MG63 (cell line): ENCODE measurements around the gene CAPS. TPM values are rescaled to one million over a fixed set of nuclear protein-coding genes. Genes with fewer than 3 reads are reported as not detected.

Experiments used
- DNase-seq: peaks from one replicate; pipeline ENCODE4 v3.0.0-alpha.2; 2020
- H3K27me3 ChIP-seq: fragments of 250-450 bp; sonication (Bioruptor Pico); 2 replicates; pipeline ENCODE4 v1.5.1; 2020; ENCODE audit warnings: mild to moderate bottlenecking, moderate library complexity
- H3K36me3 ChIP-seq: fragments of 250-450 bp; sonication (Bioruptor Pico); 2 replicates; pipeline ENCODE4 v1.5.1; 2020; ENCODE audit warnings: mild to moderate bottlenecking, moderate library complexity
- H3K4me3 ChIP-seq: fragments of 250-450 bp; sonication (Bioruptor Pico); 2 replicates; pipeline ENCODE4 v1.5.1; 2020; ENCODE audit warnings: mild to moderate bottlenecking, moderate library complexity
- H3K9me3 ChIP-seq: fragments of 250-450 bp; sonication (Bioruptor Pico); 2 replicates; pipeline ENCODE4 v1.5.1; 2020; ENCODE audit warnings: mild to moderate bottlenecking, moderate library complexity
- total RNA-seq: library from RNA; depleted of rRNA; stranded (reverse); fragments of >200 nt; shearing (Covaris generic); gene quantifications from 2 replicates; pipeline ENCODE4 v1.2.3, GENCODE V29; 2014; ENCODE audit warnings: low replicate concordance

Gene CAPS
- total RNA-seq, 1 experiment from 2014 or later = 0.36 TPM

DNA sequence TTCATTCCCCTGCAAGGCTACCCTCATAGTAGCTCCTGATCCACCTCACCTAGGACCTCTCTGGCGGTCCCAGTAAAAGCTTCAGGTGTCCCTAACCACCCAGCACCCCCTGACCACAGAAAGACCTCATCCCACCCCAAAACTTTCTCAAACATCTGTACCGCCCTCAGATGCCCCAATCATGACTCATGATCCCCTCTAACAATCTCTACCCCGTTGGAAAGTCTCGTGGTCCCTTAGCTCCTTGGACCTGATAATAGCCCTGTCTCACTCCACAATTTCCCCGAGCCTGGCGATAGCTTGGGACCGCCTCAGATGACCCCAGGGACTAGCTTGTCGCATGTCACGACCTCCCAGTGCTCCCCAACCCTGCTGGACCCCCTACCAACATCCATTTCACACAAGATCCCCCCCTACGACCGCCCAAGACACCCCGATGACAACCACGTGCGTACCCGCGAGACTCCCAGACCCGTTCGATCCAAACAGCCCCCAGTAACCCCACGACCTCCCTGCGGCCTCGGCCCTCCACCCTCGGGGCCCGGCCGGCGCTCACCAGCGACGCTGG lies 10.9 kb upstream of the CAPS start:
- no peak for DNase-seq
- Histone ChIP-seq H3K9me3 (no peaks in the 10 kb centered on the region), H3K4me3 (peak overlapping the region; percentile 100), H3K27me3 (no peaks in the 10 kb centered on the region), H3K36me3 (peaks cover 5% of the 10 kb centered on the region; the same call in 1 of the 2 replicates)

DNA sequence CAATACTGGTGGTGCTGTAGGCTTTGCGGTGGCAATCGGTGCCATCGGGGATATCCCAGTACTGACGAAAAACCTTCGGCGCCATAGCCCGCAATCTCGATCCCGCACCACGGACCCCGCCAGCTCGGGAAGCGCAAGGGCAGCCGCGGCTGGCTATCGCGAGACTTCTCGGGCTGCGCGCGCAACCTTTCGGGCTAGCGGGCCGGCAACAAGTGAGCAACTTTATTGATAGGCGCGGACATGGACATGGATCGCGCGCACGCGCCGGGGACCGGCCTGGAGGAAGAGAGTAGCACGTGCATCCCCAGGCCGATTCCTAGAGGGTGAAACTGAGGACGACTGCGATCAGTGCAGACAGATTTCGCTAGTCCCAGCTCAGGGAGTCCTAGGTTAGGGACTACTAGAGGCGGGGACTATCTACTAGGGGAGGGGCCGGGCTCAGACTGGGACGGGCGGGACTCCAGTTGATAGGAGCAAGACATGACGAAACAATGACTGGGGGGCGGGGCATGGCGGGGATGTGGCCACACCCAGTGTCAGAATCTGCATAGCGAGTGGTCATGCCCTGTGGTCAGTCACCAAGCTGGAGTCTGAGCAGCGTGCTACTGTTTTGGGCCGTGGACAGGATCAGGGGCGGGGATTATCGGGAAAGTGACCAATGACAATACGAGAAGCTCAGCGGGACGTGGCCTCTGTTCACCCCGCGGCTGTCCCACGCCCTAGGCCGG lies 10.3 kb upstream of the CAPS start, which contains the start of gene NDUFA11:
Gene NDUFA11 (minus strand): TSS at position 167 of the 728 bp plus-strand sequence. CDS start 82 bp downstream, at position 85.
- no peaks in the 10 kb centered on the region for H3K9me3 ChIP-seq
- peaks cover 5% of the 10 kb centered on the region; the same call in 1 of the 2 replicates for H3K36me3 ChIP-seq
- no peaks in the 10 kb centered on the region for H3K27me3 ChIP-seq
- peak; percentile 93 for DNase-seq
- H3K4me3 ChIP-seq = peak within 1 kb of the TSS; percentile 100

GRCh38 chr19:5904352-5905113 lies 9.5 kb upstream of the CAPS start, which contains the start of gene VMAC:
Gene VMAC (plus strand): TSS chr19:5904872. CDS start chr19:5904891, 19 bp downstream.
- Histone ChIP-seq H3K27me3 (no peaks in the 10 kb centered on the region), H3K9me3 (no peaks in the 10 kb centered on the region), H3K36me3 (peaks cover 5% of the 10 kb centered on the region; the same call in 1 of the 2 replicates), H3K4me3 (peak within 1 kb of the TSS; percentile 100)
- peak; percentile 99 for DNase-seq

DNA sequence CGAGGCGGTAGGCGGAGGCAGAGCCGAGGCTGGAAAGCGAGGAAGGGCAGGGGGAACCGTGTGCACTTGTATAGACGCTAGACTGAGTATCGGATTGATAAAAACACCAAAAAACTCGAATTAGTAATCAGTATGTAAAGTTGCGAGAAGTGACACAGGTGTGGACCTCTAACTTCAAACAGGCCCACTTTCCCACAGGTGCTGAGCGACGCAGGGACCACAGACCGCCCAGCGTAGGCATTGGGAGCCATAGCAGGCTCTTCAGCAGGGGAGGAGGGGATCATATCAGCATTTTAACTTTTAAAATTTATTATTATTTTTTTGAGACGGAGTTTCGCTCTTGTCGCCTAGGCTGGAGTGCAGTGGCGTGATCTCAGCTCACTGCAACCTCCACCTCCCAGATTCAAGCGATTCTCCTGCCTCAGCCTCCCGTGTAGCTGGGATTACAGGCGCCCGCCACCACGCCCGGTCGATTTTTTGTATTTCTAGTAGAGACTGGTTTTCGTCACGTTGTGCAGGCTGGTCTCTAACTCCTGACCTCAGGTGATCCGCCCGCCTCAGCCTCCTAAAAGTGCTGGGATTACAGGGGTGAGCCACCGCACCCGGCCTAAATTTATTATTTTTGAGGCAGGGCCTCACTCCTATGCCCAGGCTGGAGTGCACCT lies 8.8 kb upstream of the CAPS start:
- peaks cover 5% of the 10 kb centered on the region; the same call in 1 of the 2 replicates for H3K36me3 ChIP-seq

DNA sequence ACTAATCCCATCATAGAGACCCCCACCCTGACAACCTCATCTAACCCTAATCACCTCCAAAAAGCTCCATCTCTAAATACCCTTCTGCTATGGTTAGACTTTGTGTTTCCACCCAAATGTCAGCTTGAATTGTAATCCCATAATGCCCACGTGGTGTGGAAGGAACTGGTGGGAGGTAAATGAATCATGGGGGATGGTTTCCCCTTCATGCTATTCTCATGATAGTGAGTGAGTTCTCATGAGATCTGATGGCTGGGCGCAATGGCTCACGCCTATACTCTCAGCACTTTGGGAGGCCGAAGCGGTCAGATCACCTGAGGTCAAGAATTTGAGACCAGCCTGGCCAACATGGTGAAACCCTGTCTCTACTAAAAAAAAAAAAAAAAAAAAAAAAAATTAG lies 6.8 kb upstream of the CAPS start:
- no peaks in the 10 kb centered on the region for H3K9me3 ChIP-seq
- H3K27me3 ChIP-seq = no peaks in the 10 kb centered on the region
- H3K36me3 ChIP-seq = peaks cover 5% of the 10 kb centered on the region; the same call in 1 of the 2 replicates
- DNase-seq = no peak
- no peak overlapping the region for H3K4me3 ChIP-seq

More for the DNA sequence above, 8.8 kb upstream of the CAPS start:
- peak overlapping the region; percentile 100 for H3K4me3 ChIP-seq
- no peak for DNase-seq
- H3K9me3 ChIP-seq = no peaks in the 10 kb centered on the region
- no peaks in the 10 kb centered on the region for H3K27me3 ChIP-seq

DNA sequence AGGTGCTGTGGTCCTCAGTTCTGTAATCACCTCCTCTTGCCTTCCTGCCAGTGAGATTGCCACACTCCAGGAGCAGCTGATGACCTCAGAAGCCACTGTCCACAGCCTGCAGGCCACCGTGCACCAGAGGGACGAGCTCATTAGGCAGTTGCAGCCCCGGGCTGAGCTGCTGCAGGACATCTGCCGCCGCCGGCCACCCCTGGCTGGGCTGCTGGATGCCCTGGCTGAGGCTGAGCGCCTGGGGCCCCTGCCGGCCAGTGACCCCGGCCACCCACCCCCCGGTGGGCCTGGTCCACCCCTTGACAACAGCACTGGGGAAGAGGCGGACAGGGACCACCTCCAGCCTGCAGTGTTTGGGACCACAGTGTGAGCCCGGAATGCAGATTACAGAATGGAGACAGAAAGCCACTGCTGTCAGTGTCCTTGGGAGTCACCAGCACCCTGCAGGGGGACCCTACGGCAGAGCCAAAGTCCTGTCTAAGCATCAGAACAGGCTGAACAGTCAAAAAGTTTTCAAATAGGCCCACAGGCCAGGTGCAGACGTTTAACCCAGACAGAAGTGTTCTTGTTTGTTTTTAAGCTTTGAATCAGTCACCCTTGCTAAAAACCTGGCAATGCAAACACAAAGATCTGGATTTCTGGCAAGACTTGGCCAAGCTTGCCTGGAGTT lies 5.1 kb upstream of the CAPS start:
- no peaks in the 10 kb centered on the region for H3K9me3 ChIP-seq
- H3K4me3 ChIP-seq = no peak overlapping the region
- no peak for DNase-seq
- H3K36me3 ChIP-seq = no peaks in the 10 kb centered on the region
- no peaks in the 10 kb centered on the region for H3K27me3 ChIP-seq

DNA sequence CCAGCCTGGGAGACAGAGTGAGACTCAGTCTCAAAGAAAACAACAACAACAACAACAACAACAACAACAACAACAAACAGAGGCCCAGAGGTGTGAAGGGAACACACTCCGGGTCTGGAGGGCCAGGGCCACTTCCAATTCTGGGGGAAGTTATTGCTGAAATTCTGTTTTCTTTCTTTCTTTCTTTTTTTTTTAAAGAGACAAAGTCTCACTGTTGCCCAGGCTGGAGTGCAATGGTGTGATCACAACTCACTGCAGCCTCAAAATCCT lies 3.5 kb upstream of the CAPS start:
- DNase-seq = no peak
- no peaks in the 10 kb centered on the region for H3K27me3 ChIP-seq
- H3K4me3 ChIP-seq = no peak overlapping the region
- H3K9me3 ChIP-seq = no peaks in the 10 kb centered on the region
- no peaks in the 10 kb centered on the region for H3K36me3 ChIP-seq

DNA sequence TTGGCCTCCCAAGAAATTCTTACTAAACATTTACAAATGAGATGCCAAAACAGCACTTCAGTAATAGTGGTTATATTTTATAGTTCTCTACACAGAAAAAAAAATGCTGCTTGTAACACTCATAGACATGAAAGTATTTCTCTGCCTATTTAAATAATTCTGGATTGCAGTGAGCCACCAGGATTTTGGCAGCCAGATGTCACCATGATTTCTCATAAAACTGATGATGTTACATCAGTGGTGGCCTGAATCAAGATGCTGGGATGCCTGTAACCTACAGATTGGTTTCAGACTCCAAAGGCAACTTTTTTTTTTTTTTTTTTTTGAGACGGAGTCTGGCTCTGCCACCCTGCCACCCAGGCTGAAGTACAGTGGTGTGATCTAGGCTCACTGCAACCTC lies 2.7 kb upstream of the CAPS start:
- H3K9me3 ChIP-seq = no peaks in the 10 kb centered on the region
- no peaks in the 10 kb centered on the region for H3K27me3 ChIP-seq
- H3K36me3 ChIP-seq = no peaks in the 10 kb centered on the region
- no peak overlapping the region for H3K4me3 ChIP-seq
- no peak for DNase-seq

GRCh38 chr19:5914358-5914774 lies 312 bp downstream of the CAPS start:
- Histone ChIP-seq H3K27me3 (no peaks in the 10 kb centered on the region), H3K36me3 (no peaks in the 10 kb centered on the region), H3K9me3 (no peaks in the 10 kb centered on the region), H3K4me3 (no peak overlapping the region)
- no peak for DNase-seq

DNA sequence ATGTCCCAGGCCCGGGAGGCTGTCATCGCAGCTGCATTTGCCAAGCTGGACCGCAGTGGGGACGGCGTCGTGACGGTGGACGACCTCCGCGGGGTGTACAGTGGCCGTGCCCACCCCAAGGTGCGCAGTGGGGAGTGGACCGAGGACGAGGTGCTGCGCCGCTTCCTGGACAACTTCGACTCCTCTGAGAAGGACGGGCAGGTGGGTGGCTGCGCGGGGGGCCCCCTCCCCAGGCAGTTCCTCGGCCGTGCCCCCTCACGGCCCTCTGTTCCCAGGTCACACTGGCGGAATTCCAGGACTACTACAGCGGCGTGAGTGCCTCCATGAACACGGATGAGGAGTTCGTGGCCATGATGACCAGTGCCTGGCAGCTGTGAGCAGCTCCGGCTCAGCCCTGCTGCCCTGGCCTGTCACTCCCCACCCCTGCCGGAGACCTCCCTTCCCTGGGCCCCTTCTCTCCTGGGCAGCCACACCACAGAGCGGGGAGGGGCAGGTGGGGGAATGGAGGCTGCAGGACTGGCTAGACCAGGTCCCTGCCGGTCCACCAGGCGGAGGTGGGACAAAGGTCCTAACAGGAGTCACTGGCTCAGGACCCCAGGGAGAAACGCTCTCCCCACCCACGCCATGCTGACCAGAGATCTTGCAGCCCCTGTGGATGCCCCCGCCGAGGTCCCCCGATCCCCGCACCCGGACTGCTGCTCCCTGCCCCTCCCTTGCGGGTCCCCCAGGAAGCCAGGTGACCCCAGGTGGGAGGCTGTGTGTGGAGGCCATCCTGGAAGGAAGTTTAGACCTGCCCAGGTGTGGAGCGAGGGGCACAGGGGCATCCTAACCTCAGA lies 1.1 kb downstream of the CAPS start:
- no peak for DNase-seq
- Histone ChIP-seq H3K4me3 (no peak overlapping the region), H3K27me3 (no peaks in the 10 kb centered on the region), H3K9me3 (no peaks in the 10 kb centered on the region), H3K36me3 (no peaks in the 10 kb centered on the region)

DNA sequence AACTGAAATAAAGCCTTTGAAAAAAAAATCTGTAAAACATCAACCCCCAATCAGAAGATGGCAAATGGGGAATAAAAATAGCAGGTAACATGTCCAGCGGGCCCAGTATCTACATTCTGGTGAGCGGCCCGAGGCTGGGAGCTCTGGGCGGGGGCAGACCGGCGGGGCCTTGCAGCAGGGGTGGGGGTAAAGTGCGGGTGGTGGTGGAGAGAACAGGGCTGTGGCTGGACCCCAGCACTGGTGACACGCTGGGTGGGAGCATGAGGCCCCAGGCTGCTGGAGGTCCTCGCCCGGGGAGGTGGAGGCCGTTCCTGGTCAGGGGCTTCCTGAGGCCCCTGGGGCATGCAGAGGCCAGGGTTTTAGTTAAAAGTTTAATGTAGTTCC lies 1.7 kb downstream of the CAPS start:
- H3K9me3 ChIP-seq = no peaks in the 10 kb centered on the region
- no peaks in the 10 kb centered on the region for H3K36me3 ChIP-seq
- H3K27me3 ChIP-seq = no peaks in the 10 kb centered on the region
- DNase-seq = no peak
- H3K4me3 ChIP-seq = no peak overlapping the region

GRCh38 chr19:5916181-5916708 lies 2.2 kb downstream of the CAPS start:
- Histone ChIP-seq H3K36me3 (no peaks in the 10 kb centered on the region), H3K9me3 (no peaks in the 10 kb centered on the region), H3K4me3 (no peak overlapping the region), H3K27me3 (no peaks in the 10 kb centered on the region)
- DNase-seq = no peak

DNA sequence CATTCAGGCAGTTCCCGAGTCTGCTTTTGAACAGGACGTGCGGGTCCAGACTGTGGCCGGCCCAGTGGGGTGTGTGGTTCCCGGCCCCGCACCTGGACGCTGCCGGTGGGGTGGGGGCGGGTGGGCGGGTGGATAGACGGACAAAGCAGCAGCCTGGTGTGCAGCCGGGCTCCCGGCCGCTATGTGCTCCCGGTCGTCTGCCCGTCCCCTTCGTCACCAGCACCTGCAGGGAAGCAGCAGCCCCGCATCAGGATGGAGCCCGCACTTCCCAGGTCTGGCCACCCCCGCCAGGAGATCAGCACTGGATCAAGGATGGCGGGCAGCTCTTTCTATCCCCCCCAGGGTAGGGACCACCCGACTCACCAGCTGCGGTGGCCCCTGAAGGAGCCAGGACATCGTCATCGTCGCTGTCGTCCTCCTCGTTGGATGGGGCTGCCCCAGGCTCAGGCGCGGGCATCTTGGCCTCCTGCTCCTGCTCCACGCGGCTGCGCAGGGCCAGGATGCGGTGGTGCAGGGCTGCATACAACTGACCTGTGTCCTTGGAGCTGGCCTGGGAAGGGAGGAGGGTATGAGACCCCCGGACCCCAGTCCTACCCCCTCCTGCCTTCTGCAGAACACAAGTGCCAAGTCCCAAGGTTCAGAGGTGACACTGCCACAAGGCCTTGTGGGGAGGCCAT lies 3.5 kb downstream of the CAPS start:
- no peak for DNase-seq
- H3K36me3 ChIP-seq = no peaks in the 10 kb centered on the region

DNA sequence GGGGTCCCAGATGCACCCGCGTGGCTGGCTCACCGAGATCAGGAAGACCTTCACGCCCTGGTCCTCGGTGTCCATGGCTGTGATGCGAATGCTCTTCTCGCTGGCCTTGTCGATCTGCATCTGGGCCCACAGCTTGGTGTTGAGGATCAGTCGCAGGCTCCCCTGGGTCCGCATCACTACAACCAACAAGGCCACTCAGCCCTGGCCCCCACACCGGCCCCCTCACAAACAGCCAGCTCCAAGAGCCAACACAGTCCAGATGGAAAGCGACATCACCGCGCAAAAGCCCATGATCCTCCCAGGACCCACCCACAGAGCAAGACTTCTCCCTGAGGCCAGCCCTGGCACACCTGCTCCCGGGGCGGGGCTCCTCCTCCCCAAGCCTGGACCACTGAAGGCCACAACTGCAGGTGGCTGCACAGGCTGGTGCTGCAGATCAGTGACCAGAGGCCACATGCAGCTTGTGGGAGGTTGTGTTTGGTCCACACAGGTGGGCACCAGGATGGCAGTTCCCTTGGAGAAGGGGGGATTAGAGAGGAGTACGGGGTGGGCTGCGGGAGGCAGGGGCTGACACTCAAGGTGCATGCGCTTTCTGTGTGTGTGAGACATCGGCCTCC lies 4.5 kb downstream of the CAPS start:
- DNase-seq = no peak
- Histone ChIP-seq H3K4me3 (no peak overlapping the region), H3K27me3 (no peaks in the 10 kb centered on the region), H3K9me3 (no peaks in the 10 kb centered on the region), H3K36me3 (no peaks in the 10 kb centered on the region)

More for the DNA sequence above, 3.5 kb downstream of the CAPS start:
- Histone ChIP-seq H3K9me3 (no peaks in the 10 kb centered on the region), H3K4me3 (no peak overlapping the region), H3K27me3 (no peaks in the 10 kb centered on the region)
